MM.1S (cell line): ENCODE results near the gene TXNRD1.
A peak's percentile ranks its signal among the peaks of the same experiment; 100 is the strongest.

Experiments used
- DNase-seq: peaks from one replicate; pipeline ENCODE4 v3.0.0-alpha.2; 2015
- H2AFZ ChIP-seq: fragments of 300-600 bp; sonication (generic); 2 replicates; pipeline ENCODE4 v1.6.0; 2016; ENCODE audit warnings: antibody characterized with exemption, low read length
- H3F3A ChIP-seq: fragments of 300-600 bp; sonication (generic); 2 replicates; pipeline ENCODE4 v1.6.1; 2016; ENCODE audit warnings: mild to moderate bottlenecking, antibody characterized with exemption, low read length, moderate library complexity, mixed read lengths; ENCODE audit not compliant: insufficient read depth
- H3K27ac ChIP-seq: fragments of 300-600 bp; sonication (generic); 2 replicates; pipeline ENCODE4 v1.5.1; 2016; ENCODE audit warnings: mild to moderate bottlenecking, low read length
- H3K27me3 ChIP-seq: fragments of 300-600 bp; sonication (generic); replicated peaks from 2 replicates; pipeline ENCODE4 v1.6.0; 2016; ENCODE audit warnings: low read length; ENCODE audit not compliant: insufficient read depth
- H3K36me3 ChIP-seq: fragments of 300-600 bp; sonication (generic); replicated peaks from 2 replicates; pipeline ENCODE4 v1.6.1; 2016; ENCODE audit warnings: mild to moderate bottlenecking, low read length, mixed read lengths; ENCODE audit not compliant: insufficient read depth
- H3K4me1 ChIP-seq: fragments of 300-600 bp; sonication (generic); 2 replicates; pipeline ENCODE4 v1.6.1; 2016; ENCODE audit warnings: low read length, mixed read lengths
- H3K4me2 ChIP-seq: fragments of 300-600 bp; sonication (generic); 2 replicates; pipeline ENCODE4 v1.6.0; 2016; ENCODE audit warnings: low read depth, low read length
- H3K4me3 ChIP-seq: fragments of 300-600 bp; sonication (generic); 2 replicates; pipeline ENCODE4 v1.5.1; 2016; ENCODE audit warnings: low read length, mixed read lengths
- H3K79me2 ChIP-seq: fragments of 300-600 bp; sonication (generic); 2 replicates; pipeline ENCODE4 v1.6.1; 2016; ENCODE audit warnings: mixed run types, low read length, mixed read lengths
- H3K9ac ChIP-seq: fragments of 300-600 bp; sonication (generic); 2 replicates; pipeline ENCODE4 v1.6.1; 2016; ENCODE audit warnings: low read length, mixed read lengths
- H3K9me2 ChIP-seq: fragments of 300-600 bp; sonication (generic); replicated peaks from 2 replicates; pipeline ENCODE4 v1.6.1; 2016; ENCODE audit warnings: mild to moderate bottlenecking, low read length, mixed read lengths; ENCODE audit not compliant: insufficient read depth
- H3K9me3 ChIP-seq: fragments of 300-600 bp; sonication (generic); replicated peaks from 2 replicates; pipeline ENCODE4 v1.6.1; 2016; ENCODE audit warnings: mild to moderate bottlenecking, low read length, mixed read lengths; ENCODE audit not compliant: insufficient read depth
- H4K20me1 ChIP-seq: fragments of 300-600 bp; sonication (generic); 2 replicates; pipeline ENCODE4 v1.6.1; 2016; ENCODE audit warnings: mild to moderate bottlenecking, low read length, moderate library complexity, mixed read lengths; ENCODE audit not compliant: insufficient read depth
- EZH2 ChIP-seq: fragments of 300-600 bp; sonication (generic); optimal IDR thresholded peaks from 2 replicates; pipeline ENCODE3; 2017; ENCODE audit warnings: low read depth, mild to moderate bottlenecking, antibody characterized with exemption, low read length, mixed read lengths
- EZH2phosphoT487 ChIP-seq: fragments of 300-600 bp; sonication (generic); IDR thresholded peaks from 2 replicates; pipeline ENCODE4 v1.6.1; 2018; ENCODE audit warnings: antibody characterized with exemption, low read length
- TF ChIP-seq, protein P1 (sequence below): fragments of 300-600 bp; sonication (generic); IDR thresholded peaks from 2 replicates; pipeline ENCODE4 v1.5.1; 2016; ENCODE audit warnings: antibody characterized with exemption, low read length, mixed read lengths

The TXNRD1 gene

DNA sequence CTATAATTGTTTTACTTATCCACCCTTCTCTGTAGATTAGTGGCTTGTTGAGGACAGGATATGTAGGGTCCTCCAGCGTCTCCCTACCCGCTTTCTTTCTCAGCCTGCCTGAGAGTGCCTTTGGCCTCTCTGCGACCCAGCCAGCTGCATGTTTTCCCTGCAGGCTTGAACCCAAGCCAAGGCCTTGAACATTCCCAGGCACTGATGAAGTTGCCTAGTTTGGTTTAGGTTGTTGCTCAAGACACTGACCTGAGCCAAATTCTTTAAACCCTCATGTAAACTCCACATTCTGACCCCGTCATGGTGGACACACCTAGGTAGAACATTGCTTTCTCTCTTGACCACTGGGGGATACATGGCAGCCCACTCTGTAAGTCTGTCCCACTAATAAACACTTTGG, 33.4 kb upstream of the TXNRD1 start:
- TF ChIP-seq EZH2phosphoT487 (no peak), EZH2 (no peak)
- TF ChIP-seq, protein P1, sequence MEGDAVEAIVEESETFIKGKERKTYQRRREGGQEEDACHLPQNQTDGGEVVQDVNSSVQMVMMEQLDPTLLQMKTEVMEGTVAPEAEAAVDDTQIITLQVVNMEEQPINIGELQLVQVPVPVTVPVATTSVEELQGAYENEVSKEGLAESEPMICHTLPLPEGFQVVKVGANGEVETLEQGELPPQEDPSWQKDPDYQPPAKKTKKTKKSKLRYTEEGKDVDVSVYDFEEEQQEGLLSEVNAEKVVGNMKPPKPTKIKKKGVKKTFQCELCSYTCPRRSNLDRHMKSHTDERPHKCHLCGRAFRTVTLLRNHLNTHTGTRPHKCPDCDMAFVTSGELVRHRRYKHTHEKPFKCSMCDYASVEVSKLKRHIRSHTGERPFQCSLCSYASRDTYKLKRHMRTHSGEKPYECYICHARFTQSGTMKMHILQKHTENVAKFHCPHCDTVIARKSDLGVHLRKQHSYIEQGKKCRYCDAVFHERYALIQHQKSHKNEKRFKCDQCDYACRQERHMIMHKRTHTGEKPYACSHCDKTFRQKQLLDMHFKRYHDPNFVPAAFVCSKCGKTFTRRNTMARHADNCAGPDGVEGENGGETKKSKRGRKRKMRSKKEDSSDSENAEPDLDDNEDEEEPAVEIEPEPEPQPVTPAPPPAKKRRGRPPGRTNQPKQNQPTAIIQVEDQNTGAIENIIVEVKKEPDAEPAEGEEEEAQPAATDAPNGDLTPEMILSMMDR: no peak
- Histone ChIP-seq H3K4me3 (no peak overlapping the region), H2AFZ (no peak overlapping the region), H3K9me2 (no peaks in the 10 kb centered on the region), H4K20me1 (no peaks in the 10 kb centered on the region), H3K36me3 (no peaks in the 10 kb centered on the region), H3K9me3 (no peaks in the 10 kb centered on the region), H3K4me2 (no peak overlapping the region), H3K4me1 (no peaks in the 10 kb centered on the region), H3K27me3 (no peaks in the 10 kb centered on the region), H3K9ac (no peak overlapping the region), H3F3A (no peaks in the 10 kb centered on the region), H3K79me2 (no peaks in the 10 kb centered on the region), H3K27ac (no peak overlapping the region)
- no peak for DNase-seq

DNA sequence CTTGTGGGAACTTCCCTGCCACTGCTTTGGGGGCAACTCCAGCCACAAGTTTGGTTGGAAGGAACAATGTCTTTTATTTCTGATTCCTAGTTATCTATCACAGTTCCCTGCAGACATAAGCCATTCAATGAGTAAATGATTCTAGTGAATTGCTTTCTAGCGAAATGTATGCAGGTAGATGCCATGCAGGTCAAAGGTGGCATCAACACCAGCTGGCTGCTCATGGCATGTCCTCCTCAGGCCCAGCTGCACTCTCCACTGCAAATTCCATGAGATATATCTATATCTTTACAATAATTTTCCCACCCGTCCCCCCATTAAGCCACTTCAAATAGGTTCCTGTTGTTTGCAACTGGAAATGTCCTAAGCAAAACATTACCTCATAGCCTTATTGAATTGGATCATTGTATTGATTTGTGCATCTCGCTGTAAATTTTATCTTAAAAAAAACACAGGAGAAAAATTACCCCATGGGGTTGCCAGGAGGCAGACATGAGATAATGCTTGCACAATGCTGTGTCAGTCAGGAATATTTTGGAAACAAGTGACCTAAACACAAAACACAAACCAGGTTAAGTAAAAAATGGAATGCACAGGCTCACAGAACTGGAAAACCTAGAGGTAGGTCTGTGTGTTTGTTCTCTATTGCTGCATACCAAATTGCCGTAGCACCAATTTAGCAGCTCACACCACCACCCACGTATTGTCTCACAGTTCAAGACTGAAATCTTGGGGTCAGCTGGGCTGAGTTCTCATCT, 32.8 kb upstream of the TXNRD1 start:
- TF ChIP-seq, protein P1: no peak
- no peak overlapping the region for H3K27ac ChIP-seq
- no peaks in the 10 kb centered on the region for H3F3A ChIP-seq
- H3K9me2 ChIP-seq: no peaks in the 10 kb centered on the region
- no peaks in the 10 kb centered on the region for H3K4me1 ChIP-seq
- H3K4me3 ChIP-seq: no peak overlapping the region
- H3K9ac ChIP-seq: no peak overlapping the region
- H2AFZ ChIP-seq: no peak overlapping the region
- H3K4me2 ChIP-seq: no peak overlapping the region
- H3K79me2 ChIP-seq: no peaks in the 10 kb centered on the region
- H3K27me3 ChIP-seq: no peaks in the 10 kb centered on the region
- H3K36me3 ChIP-seq: no peaks in the 10 kb centered on the region
- H3K9me3 ChIP-seq: no peaks in the 10 kb centered on the region
- H4K20me1 ChIP-seq: no peaks in the 10 kb centered on the region
- no peak for DNase-seq

DNA sequence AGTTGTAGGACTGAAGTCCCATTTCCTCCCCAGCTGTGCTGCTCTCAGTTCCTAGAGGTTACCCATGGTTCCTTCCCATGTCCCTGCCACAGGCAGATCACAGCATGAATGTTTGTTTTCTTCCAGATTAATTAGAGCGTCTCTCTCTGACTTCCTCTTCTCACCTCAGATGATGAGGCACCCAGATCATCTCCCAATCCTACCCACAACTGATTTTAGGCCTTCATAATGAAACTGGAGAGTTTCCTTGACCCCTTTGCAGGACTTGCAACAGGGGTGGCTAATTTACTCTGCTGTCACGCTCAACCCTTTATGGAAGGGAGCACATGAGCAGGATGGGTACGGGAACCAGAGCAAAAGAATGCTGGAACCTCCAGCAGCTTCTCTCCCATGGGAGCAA, 32.1 kb upstream of the TXNRD1 start:
- no peak overlapping the region for H3K4me3 ChIP-seq

More for the DNA sequence above, 32.1 kb upstream of the TXNRD1 start:
- Histone ChIP-seq H2AFZ (0 out of 2 replicates have a peak overlapping the region, but pooled peaks have one; percentile 14), H3K4me2 (no peak overlapping the region), H3K9ac (no peak overlapping the region), H3K4me1 (no peaks in the 10 kb centered on the region), H3K9me2 (no peaks in the 10 kb centered on the region), H3K36me3 (no peaks in the 10 kb centered on the region), H3K79me2 (no peaks in the 10 kb centered on the region), H3F3A (no peaks in the 10 kb centered on the region), H3K27me3 (no peaks in the 10 kb centered on the region), H3K9me3 (no peaks in the 10 kb centered on the region), H4K20me1 (no peaks in the 10 kb centered on the region), H3K27ac (no peak overlapping the region)
- DNase-seq: no peak
- TF ChIP-seq EZH2phosphoT487: no peak
- TF ChIP-seq EZH2: no peak
- TF ChIP-seq, protein P1: no peak
